ELF-1 (cell line): Measurements from ENCODE around the gene MTMR4.
"Not testable (repeated sequence)": the region's sequence is repeated elsewhere in the genome, so short reads cannot be mapped to it uniquely, and the experiment has no call there.

ENCODE experiments used
- DNase-seq: peaks from one replicate; pipeline ENCODE4 v3.0.0-alpha.2; 2016; ENCODE audit warnings: low read depth, low spot score

Gene MTMR4

GRCh38 chr17:58525239-58525638 is 10.8 kb upstream of the MTMR4 start:
- DNase-seq, result peak; percentile 27

GRCh38 chr17:58521680-58522079 is 7.2 kb upstream of the MTMR4 start:
- DNase-seq, result no peak

- DNase-seq, result peak; percentile 59
These were observed 6.5 kb upstream of the MTMR4 start for GRCh38 chr17:58520843-58521430.

GRCh38 chr17:58517928-58518609 is 3.6 kb upstream of the MTMR4 start:
- DNase-seq, result peak; percentile 100

GRCh38 chr17:58517378-58517927 is 3.0 kb upstream of the MTMR4 start:
- no peak for DNase-seq

GRCh38 chr17:58516644-58517377 is 2.4 kb upstream of the MTMR4 start:
- no peak for DNase-seq

- DNase-seq, result no peak
These were observed 848 bp upstream of the MTMR4 start for GRCh38 chr17:58515286-58515685.

- DNase-seq, result no peak
These were observed 326 bp upstream of the MTMR4 start for GRCh38 chr17:58514770-58515157.

- no peak for DNase-seq
These were observed 1.0 kb downstream of the MTMR4 start for GRCh38 chr17:58513267-58513964.

- DNase-seq, result no peak
These were observed 4.4 kb downstream of the MTMR4 start for GRCh38 chr17:58510075-58510474.

- DNase-seq, result no peak
These were observed 5.9 kb downstream of the MTMR4 start for GRCh38 chr17:58508341-58509067.

GRCh38 chr17:58507123-58507634 is 7.3 kb downstream of the MTMR4 start:
- DNase-seq, result no peak

GRCh38 chr17:58506354-58507080 is 7.9 kb downstream of the MTMR4 start:
- DNase-seq, result no peak

- DNase-seq, result no peak
These were observed 9.5 kb downstream of the MTMR4 start for GRCh38 chr17:58504826-58505351.

GRCh38 chr17:58503866-58504265 is 10.6 kb downstream of the MTMR4 start:
- DNase-seq, result no peak

- DNase-seq, result not testable (repeated sequence)
These were observed 11.3 kb downstream of the MTMR4 start for GRCh38 chr17:58503134-58503533.

GRCh38 chr17:58501451-58501850 is 13.0 kb downstream of the MTMR4 start:
- DNase-seq, result no peak

GRCh38 chr17:58498177-58498828 is 16.1 kb downstream of the MTMR4 start:
- no peak for DNase-seq

- DNase-seq, result no peak
These were observed 20.9 kb downstream of the MTMR4 start for GRCh38 chr17:58493506-58493905.
